BJ (cell line): ENCODE data around the gene H6PD. TPM values are rescaled to one million over a fixed set of nuclear protein-coding genes. Genes with fewer than 3 reads are reported as not detected.
"Not testable (repeated sequence)": the region's sequence is repeated elsewhere in the genome, so short reads cannot be mapped to it uniquely, and the experiment has no call there.

ENCODE experiments used
- CTCF ChIA-PET: fragments of 350-600 bp; formaldehyde crosslinking; extraction: SDS; loops from one replicate; lab custom pipeline; 2021; ENCODE audit warnings: antibody characterized with exemption, inconsistent platforms; lab: Yijun Ruan, JAX
- POLR2A ChIA-PET: fragments of 300-600 bp; sonication (Branson Sonifier 250); formaldehyde crosslinking; extraction: SDS; loops from one replicate; lab custom pipeline; 2021; ENCODE audit warnings: antibody characterized with exemption; lab: Charles Lee
- DNase-seq: peaks from one replicate; pipeline ENCODE4 v3.0.0-alpha.2; 2011; ENCODE audit warnings: low read depth
- H3K27me3 ChIP-seq: 2 replicates; pipeline ENCODE4 v1.6.0; 2011; ENCODE audit warnings: low read length; ENCODE audit not compliant: control insufficient read depth, insufficient read depth
- H3K36me3 ChIP-seq: 2 replicates; pipeline ENCODE4 v1.5.1; 2011; ENCODE audit warnings: low read length; ENCODE audit not compliant: control insufficient read depth, insufficient read depth
- H3K4me3 ChIP-seq: 2 replicates; pipeline ENCODE4 v1.5.1; 2011; ENCODE audit warnings: low read depth, mild to moderate bottlenecking, control low read depth, low read length
- CTCF ChIP-seq: IDR thresholded peaks from 2 replicates; pipeline ENCODE4 v1.5.1; 2011; ENCODE audit warnings: low read depth, mild to moderate bottlenecking, control low read depth, inconsistent platforms, low read length, moderate library complexity; ENCODE audit not compliant: insufficient read depth
- polyA plus RNA-seq: library from polyadenylated mRNA; depleted of rRNA; stranded (reverse); fragments of >200 nt; gene quantifications from 2 replicates; pipeline ENCODE4 v1.2.3, GENCODE V29; 2011

H6PD gene
- polyA plus RNA-seq, 1 experiment: 16.6 TPM

GRCh38 chr1:9294910-9295636 lies 60.5 kb downstream of the H6PD start:
- no peaks in the 10 kb centered on the region for H3K27me3 ChIP-seq
- no peaks in the 10 kb centered on the region for H3K36me3 ChIP-seq
- POLR2A ChIA-PET: no interaction called here
- CTCF ChIA-PET: interaction anchor here (0.5 to 1.7 kb wide), 5 partner anchors 9 to 278 kb away, joined by 3 to 11 read pairs (median 3); no protein-coding TSS in a partner anchor
- DNase-seq: no peak
- peak; percentile 35 for TF ChIP-seq CTCF
- H3K4me3 ChIP-seq: no peak overlapping the region; the same call in 1 of the 2 replicates

GRCh38 chr1:9295884-9296283 lies 61.3 kb downstream of the H6PD start:
- ChIA-PET POLR2A (interaction anchor here (0.5 kb wide), 1 partner anchor 162 kb away, joined by 8 read pairs; no protein-coding TSS in a partner anchor), CTCF (interaction anchor here (1.0 to 1.7 kb wide), 3 partner anchors 8 to 179 kb away, joined by 3 to 11 read pairs (median 6); no protein-coding TSS in a partner anchor)
- no peaks in the 10 kb centered on the region for H3K27me3 ChIP-seq
- no peak for TF ChIP-seq CTCF
- no peak overlapping the region for H3K4me3 ChIP-seq
- H3K36me3 ChIP-seq: no peaks in the 10 kb centered on the region
- no peak for DNase-seq

GRCh38 chr1:9296850-9297249 lies 62.3 kb downstream of the H6PD start:
- no peak for TF ChIP-seq CTCF
- ChIA-PET CTCF (interaction anchor here (1.0 to 1.6 kb wide), 2 partner anchors 10 to 12 kb away, joined by 3 read pairs; no protein-coding TSS in a partner anchor), POLR2A (no interaction called here)
- no peak for DNase-seq
- Histone ChIP-seq H3K4me3 (no peak overlapping the region), H3K27me3 (no peaks in the 10 kb centered on the region), H3K36me3 (no peaks in the 10 kb centered on the region)

GRCh38 chr1:9297831-9298230 lies 63.3 kb downstream of the H6PD start:
- no peak overlapping the region for H3K4me3 ChIP-seq
- no peak for DNase-seq
- ChIA-PET CTCF (interaction anchor here (1.0 to 1.6 kb wide), 3 partner anchors 13 to 198 kb away, joined by 3 to 4 read pairs (median 3); partner anchors contain the start of gene H6PD), POLR2A (no interaction called here)
- TF ChIP-seq CTCF: no peak
- H3K27me3 ChIP-seq: no peaks in the 10 kb centered on the region
- H3K36me3 ChIP-seq: no peaks in the 10 kb centered on the region

GRCh38 chr1:9298282-9298681 lies 63.7 kb downstream of the H6PD start:
- POLR2A ChIA-PET: no interaction called here
- TF ChIP-seq CTCF: no peak

GRCh38 chr1:9299571-9300541 lies 65.3 kb downstream of the H6PD start:
- H3K4me3 ChIP-seq, H3K36me3 ChIP-seq, H3K27me3 ChIP-seq, DNase-seq, POLR2A ChIA-PET: not testable (repeated sequence)
- CTCF ChIA-PET: interaction anchor here (0.8 to 1.3 kb wide), 2 partner anchors 156 to 190 kb away, joined by 3 read pairs; no protein-coding TSS in a partner anchor

More at GRCh38 chr1:9298282-9298681, 63.7 kb downstream of the H6PD start:
- no peaks in the 10 kb centered on the region for H3K27me3 ChIP-seq
- CTCF ChIA-PET: interaction anchor here (1.0 to 1.6 kb wide), 3 partner anchors 13 to 197 kb away, joined by 3 to 4 read pairs (median 3); partner anchors contain the start of gene H6PD
- no peak overlapping the region for H3K4me3 ChIP-seq
- no peak for DNase-seq
- no peaks in the 10 kb centered on the region for H3K36me3 ChIP-seq
